Measurements from ENCODE around the gene RGS16. TPM values are rescaled to one million over a fixed set of nuclear protein-coding genes. Genes with fewer than 3 reads are reported as not detected.

The RGS16 gene
- total RNA-seq, 1 donor from 2014 or later = 8.1 TPM

- Histone ChIP-seq H3K9me3 (no peaks in the 10 kb centered on the region), H3K27me3 (no peaks in the 10 kb centered on the region), H3K27ac (no peak overlapping the region), H3K36me3 (no peaks in the 10 kb centered on the region), H3K4me3 (no peak overlapping the region), H3K4me1 (no peaks in the 10 kb centered on the region)
- TF ChIP-seq, protein P1, sequence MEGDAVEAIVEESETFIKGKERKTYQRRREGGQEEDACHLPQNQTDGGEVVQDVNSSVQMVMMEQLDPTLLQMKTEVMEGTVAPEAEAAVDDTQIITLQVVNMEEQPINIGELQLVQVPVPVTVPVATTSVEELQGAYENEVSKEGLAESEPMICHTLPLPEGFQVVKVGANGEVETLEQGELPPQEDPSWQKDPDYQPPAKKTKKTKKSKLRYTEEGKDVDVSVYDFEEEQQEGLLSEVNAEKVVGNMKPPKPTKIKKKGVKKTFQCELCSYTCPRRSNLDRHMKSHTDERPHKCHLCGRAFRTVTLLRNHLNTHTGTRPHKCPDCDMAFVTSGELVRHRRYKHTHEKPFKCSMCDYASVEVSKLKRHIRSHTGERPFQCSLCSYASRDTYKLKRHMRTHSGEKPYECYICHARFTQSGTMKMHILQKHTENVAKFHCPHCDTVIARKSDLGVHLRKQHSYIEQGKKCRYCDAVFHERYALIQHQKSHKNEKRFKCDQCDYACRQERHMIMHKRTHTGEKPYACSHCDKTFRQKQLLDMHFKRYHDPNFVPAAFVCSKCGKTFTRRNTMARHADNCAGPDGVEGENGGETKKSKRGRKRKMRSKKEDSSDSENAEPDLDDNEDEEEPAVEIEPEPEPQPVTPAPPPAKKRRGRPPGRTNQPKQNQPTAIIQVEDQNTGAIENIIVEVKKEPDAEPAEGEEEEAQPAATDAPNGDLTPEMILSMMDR (IDR thresholded peaks at IDR 0.05) = no peak
- DNase-seq (ENCODE audit: low spot score in 2 of 2) = no peak
- intact Hi-C loops (cut with DNase I) = no loop called here
Measured at GRCh38 chr1:182556279-182556678, 47.9 kb downstream of the RGS16 start.

GRCh38 chr1:182555493-182555892, 48.7 kb downstream of the RGS16 start:
- TF ChIP-seq, protein P1 (IDR thresholded peaks at IDR 0.05) = no peak
- H3K4me3 ChIP-seq = no peak overlapping the region
- no peaks in the 10 kb centered on the region for H3K4me1 ChIP-seq
- no peak for DNase-seq (ENCODE audit: low spot score in 2 of 2)
- H3K9me3 ChIP-seq = no peaks in the 10 kb centered on the region
- H3K27ac ChIP-seq = no peak overlapping the region
- intact Hi-C loops (cut with DNase I) = no loop called here
- H3K27me3 ChIP-seq = no peaks in the 10 kb centered on the region
- no peaks in the 10 kb centered on the region for H3K36me3 ChIP-seq

- Histone ChIP-seq H3K36me3 (no peaks in the 10 kb centered on the region), H3K4me3 (no peak overlapping the region), H3K27me3 (no peaks in the 10 kb centered on the region), H3K27ac (no peak overlapping the region), H3K4me1 (no peaks in the 10 kb centered on the region), H3K9me3 (no peaks in the 10 kb centered on the region)
- intact Hi-C loops (cut with DNase I) = no loop called here
- DNase-seq (ENCODE audit: low spot score in 2 of 2) = no peak
- TF ChIP-seq, protein P1 (IDR thresholded peaks at IDR 0.05) = no peak
Measured at GRCh38 chr1:182552527-182552926, 51.7 kb downstream of the RGS16 start.

DNA sequence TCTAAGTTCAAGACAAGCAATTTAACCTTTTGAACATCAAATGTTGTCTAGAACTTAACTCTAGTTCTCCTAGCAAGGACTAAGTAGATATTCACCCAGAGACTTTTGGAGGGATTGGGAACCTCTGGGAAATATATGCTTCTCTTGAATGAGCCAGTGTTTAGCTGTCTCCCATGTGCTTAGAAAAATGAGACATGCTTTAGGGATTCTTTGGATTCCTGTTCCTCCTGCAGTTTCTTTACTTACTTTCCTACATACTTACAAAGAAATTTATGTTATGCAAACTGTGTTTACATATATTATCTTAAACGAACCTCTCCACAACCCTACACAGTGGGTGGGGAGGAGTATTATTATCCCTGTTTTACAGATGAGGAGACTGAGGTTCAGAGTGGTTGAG, 54.4 kb downstream of the RGS16 start:
- H3K9me3 ChIP-seq = no peaks in the 10 kb centered on the region
- no peaks in the 10 kb centered on the region for H3K4me1 ChIP-seq
- H3K4me3 ChIP-seq = no peak overlapping the region
- no peak for DNase-seq (ENCODE audit: low spot score in 2 of 2)
- H3K36me3 ChIP-seq = no peaks in the 10 kb centered on the region
- intact Hi-C loops (cut with DNase I) = no loop called here
- H3K27me3 ChIP-seq = no peaks in the 10 kb centered on the region
- H3K27ac ChIP-seq = no peak overlapping the region
- TF ChIP-seq, protein P1 (IDR thresholded peaks at IDR 0.05) = no peak

DNA sequence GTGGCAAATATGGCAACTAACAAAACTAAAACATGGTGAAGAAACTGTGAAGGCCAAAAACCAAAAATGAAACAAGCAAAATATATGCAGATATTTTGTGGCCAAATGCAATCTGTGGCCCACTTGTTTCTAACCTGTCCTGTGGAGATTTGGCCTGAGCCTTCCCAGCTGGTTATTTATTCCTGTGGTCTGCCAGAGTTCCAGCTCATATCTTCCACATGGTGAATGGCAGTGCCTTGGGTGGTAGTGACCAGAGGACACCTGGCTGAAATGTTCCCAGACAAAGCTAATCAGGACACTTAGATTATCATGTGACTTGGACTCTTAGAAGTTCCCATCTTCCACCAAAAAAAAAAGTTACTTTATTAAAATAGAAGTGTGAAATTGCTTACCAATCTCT, 54.8 kb downstream of the RGS16 start:
- Histone ChIP-seq H3K4me1 (no peaks in the 10 kb centered on the region), H3K9me3 (no peaks in the 10 kb centered on the region), H3K27me3 (no peaks in the 10 kb centered on the region), H3K4me3 (no peak overlapping the region), H3K27ac (no peak overlapping the region), H3K36me3 (no peaks in the 10 kb centered on the region)
- DNase-seq (ENCODE audit: low spot score in 2 of 2) = no peak
- intact Hi-C loops (cut with DNase I) = no loop called here
- TF ChIP-seq, protein P1 (IDR thresholded peaks at IDR 0.05) = no peak

Other genes starting within 250 kb of the RGS16 start
- 1,017 TPM for gene GLUL, start 212.6 kb downstream of the RGS16 start, total RNA-seq
- not detected for gene TEDDM1, start 203.7 kb downstream of the RGS16 start, total RNA-seq
- not detected for gene RGSL1, start 154.2 kb downstream of the RGS16 start, total RNA-seq
- gene RNASEL, start 15.1 kb downstream of the RGS16 start, total RNA-seq = 0.43 TPM
- not detected for gene RGS8, start 80.2 kb upstream of the RGS16 start, total RNA-seq
- 2.1 TPM for gene NPL, start 185.4 kb upstream of the RGS16 start, total RNA-seq
- 52.8 TPM for gene DHX9, start 235.0 kb upstream of the RGS16 start, total RNA-seq